Pancreas (tissue), 10 donors: ENCODE results near the gene ADARB1. TPM values are rescaled to one million over a fixed set of nuclear protein-coding genes. Genes with fewer than 3 reads are reported as not detected.
A peak's percentile ranks its signal among the peaks of the same experiment; 100 is the strongest.

ENCODE experiments used
- ATAC-seq, 4 donors: fragments of 200-7000 bp; cut with Tn5 transposase; one replicate each; pipeline versions ENCODE4 v1.8.0 to v1.9.1; 2020; ENCODE audit warnings: mild to moderate bottlenecking in 4 of 4, moderate library complexity in 4 of 4
- DNase-seq, 6 donors: peaks; one replicate each; pipeline ENCODE4 v3.0.0-alpha.2; 2020
- FAIRE-seq: peaks from 2 replicates; lab custom pipeline; 2012; peaks lifted over from hg19 to GRCh38; lab: Jason Lieb, UNC
- H3K27ac ChIP-seq, 4 donors: fragments of 200-600 bp; sonication (generic); 1 replicate in 3 of 4; 2 replicates in 1 of 4; pipeline versions ENCODE4 v1.5.0 to v1.8.0; 2020
- H3K27me3 ChIP-seq, 4 donors: fragments of 200-600 bp; one replicate each; pipeline ENCODE4 v1.8.0; 2021
- H3K36me3 ChIP-seq, 3 donors: fragments of 200-600 bp; sonication (generic) in 1 of 3; one replicate each; pipeline versions ENCODE4 v1.5.0 to v1.8.0; 2020 to 2021
- H3K4me1 ChIP-seq, 3 donors: fragments of 200-600 bp; one replicate each; pipeline ENCODE4 v1.8.0; 2021
- H3K4me3 ChIP-seq, 4 donors: fragments of 200-600 bp; sonication (generic) in 2 of 4; one replicate each; pipeline versions ENCODE4 v1.5.0 to v1.8.0; 2020 to 2021
- H3K9me3 ChIP-seq, 4 donors: fragments of 200-600 bp; one replicate each; pipeline ENCODE4 v1.8.0; 2021
- CTCF ChIP-seq, 4 donors: fragments of 200-600 bp; sonication (generic) in 3 of 4; IDR thresholded peaks; one replicate each; pipeline versions ENCODE4 v1.5.0 to v1.8.0; 2021; ENCODE audit warnings: antibody characterized with exemption in 4 of 4
- WGBS, 2 donors: extraction: QIAGEN DNeasy Blood & Tissue Kit; methylation state at CpG; one replicate each; pipeline ENCODE4 v1.1.7; 2013; 5-methylcytosine and 5-hydroxymethylcytosine counted together
- intact Hi-C, 3 donors: fragments of 100-400 bp; cut with DNase I; formaldehyde crosslinking; loops; one replicate each; pipeline versions ENCODE4 v1.11.1 to v1.14.2; 2022
- polyA plus RNA-seq, 2 donors: library from polyadenylated mRNA; stranded (reverse); fragments of 200-250 nt; gene quantifications; one replicate each; pipeline ENCODE4 v1.2.3, GENCODE V29; 2013
- total RNA-seq, 6 donors: library from RNA; stranded (reverse); fragmentation: NEBNext Ultra II Directional in 4 of 6; extraction: Animal tissue kit (Norgen Biotek cat#: 25700) in 4 of 6; gene quantifications; one replicate each; pipeline versions ENCODE4 v1.2.1 to v1.2.4, GENCODE V29; 2021 to 2023
- donor health status: healthy with polysubstance abuse.
- donor health status: DM: no; HTN: no; CAD: no; lungs with moderate emphysema.
- donor health status: DM: no; HTN: no; CAD: no.
- donor health status: control.
- donor health status: control.
- donor health status: Bipolar disorder and iron deficiency.
- donor health status: DM: yes; HTN: yes; CAD: no.
- donor health status: DM: no; HTN: no; CAD: no.
- donor health status: DM: no; HTN: no; CAD: no.
- donor health status: DM: yes; HTN: yes; CAD: no.

The ADARB1 gene
- total and polyA plus RNA-seq, 8 donors: 5.4 to 10.1 (median 6.3) TPM

DNA sequence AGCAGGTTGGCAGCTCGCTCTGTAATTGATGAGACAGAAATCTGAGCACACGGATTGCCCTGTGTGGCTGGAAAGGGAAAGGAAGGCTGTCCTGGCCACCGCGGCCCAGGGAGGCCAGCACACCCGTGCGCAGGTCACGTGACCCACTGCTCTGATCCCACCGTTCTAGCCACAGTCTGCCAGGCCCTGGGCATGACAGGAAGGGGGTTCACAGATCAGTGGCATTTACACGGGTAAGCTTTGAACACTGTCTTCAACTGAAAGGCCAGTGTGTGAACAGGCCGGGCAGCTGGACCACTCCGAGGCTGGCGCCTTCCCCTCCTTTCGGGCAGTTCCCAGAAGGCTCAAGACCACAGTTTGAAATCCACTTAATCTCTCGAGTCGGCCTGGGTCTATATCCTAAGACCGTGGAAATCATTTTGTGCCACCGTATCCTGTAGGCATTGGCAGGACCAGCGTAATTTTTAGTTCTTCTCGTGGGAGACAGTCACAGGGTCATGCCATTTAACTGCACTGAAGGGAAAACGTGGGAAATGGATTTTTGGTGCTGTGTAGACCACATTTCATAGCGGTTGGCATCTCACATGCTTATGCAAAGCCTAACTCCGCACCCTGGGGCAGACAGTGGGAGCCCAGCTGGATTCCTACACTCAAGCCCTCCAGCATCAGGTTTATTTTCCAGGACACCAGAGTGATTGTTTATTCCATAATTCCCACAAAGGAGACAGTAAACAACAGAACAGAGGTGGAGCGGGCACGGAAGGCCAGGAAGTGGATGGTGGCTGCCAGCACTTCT, 3.1 kb upstream of the ADARB1 start:
- no peak for FAIRE-seq
- Histone ChIP-seq H3K4me3 (no peak overlapping the region), H3K27ac (no peak overlapping the region), H3K36me3 (no peaks in the 10 kb centered on the region), H3K9me3 (no peaks in the 10 kb centered on the region), H3K4me1 (no peaks in the 10 kb centered on the region), H3K27me3 (no peaks in the 10 kb centered on the region)
- WGBS, 2 donors: 86 to 90% methylated on average over 24 of the region's 24 CpGs
- DNase-seq: no peak
- TF ChIP-seq CTCF (IDR thresholded peaks at IDR 0.05): no peak
- no peak for ATAC-seq
- intact Hi-C loops: no loop called here

DNA sequence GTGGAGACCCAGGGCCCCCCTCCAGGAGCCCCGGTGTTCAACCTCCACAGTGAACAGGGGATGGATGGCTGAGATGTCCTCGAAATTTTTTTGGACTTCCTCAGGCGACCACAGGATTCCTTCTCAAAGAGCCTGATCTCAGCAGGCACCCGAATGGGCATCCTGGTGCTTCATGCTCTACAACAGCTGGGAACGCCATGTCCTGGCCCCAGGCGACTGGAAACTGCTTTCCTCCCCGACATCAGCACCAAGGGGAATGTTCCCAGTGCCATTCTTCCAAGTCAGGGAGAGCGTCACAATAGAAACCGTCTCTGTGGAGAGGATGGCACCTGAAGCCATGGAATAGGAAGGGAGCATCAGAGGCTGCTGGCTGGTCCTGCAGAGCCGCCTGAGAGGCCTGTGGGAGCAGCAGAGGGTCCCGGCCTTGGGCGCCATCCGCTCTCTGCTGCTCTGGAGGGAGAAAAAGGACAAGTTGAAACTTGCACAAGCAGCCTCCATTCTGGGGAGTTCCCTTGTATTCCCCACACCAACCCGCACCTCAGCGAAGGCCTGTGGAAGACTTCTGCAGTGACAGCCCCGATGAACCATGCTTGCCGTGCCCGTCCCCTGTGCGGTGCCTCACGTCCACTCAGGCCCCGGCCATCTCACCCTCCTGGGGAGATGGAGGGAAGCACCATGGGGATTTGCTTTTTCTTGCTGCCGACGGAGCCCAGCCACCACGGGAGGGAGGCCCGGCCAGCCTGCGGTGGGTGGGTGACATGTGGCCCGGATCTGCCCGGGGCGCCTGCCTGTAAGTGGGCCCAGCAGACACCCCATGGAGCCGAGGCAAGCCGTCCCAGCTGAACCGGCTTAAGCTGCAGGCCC, 2.3 kb upstream of the ADARB1 start:
- FAIRE-seq: no peak
- 95 to 97% methylated on average over 30 to 32 of the region's 32 CpGs for WGBS, 2 donors
- no peaks in the 10 kb centered on the region for H3K9me3 ChIP-seq
- no peak for ATAC-seq
- TF ChIP-seq CTCF (IDR thresholded peaks at IDR 0.05): no peak
- no peaks in the 10 kb centered on the region for H3K4me1 ChIP-seq
- no peak overlapping the region for H3K4me3 ChIP-seq
- H3K27ac ChIP-seq: no peak overlapping the region
- H3K36me3 ChIP-seq: no peaks in the 10 kb centered on the region
- no peak for DNase-seq
- H3K27me3 ChIP-seq: no peaks in the 10 kb centered on the region
- intact Hi-C loops: no loop called here

DNA sequence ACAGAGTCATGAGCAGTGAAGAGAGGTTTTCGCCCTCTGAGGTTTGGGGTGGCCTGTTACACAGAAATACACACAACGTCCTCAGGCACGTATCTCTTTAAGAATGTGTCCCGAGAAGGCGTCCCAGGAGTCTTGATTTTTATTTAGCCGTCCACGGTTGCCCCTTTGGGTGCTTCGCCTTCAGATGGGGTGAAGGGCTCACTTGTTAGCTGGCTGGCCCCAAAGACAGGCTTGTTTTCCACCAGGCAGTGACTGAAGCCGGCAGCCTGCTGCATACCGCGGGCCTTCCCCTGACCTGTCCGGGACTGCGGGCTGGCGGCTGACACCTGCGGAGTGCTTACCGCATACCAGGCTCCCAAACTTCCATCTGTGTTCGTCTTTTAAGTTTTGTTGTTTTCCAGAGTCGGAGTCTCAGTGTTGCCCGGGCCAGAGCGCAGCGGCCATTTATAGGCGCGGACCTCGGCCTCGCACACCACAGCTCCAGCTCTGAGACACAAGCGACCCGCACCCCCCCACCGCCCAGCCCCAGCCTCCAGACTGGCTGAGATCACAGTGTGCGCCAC, 1.6 kb upstream of the ADARB1 start:
- WGBS, 2 donors: 90 to 92% methylated on average over 29 of the region's 29 CpGs
- Histone ChIP-seq H3K36me3 (no peaks in the 10 kb centered on the region), H3K27ac (no peak overlapping the region), H3K4me3 (no peak overlapping the region), H3K27me3 (no peaks in the 10 kb centered on the region), H3K4me1 (no peaks in the 10 kb centered on the region), H3K9me3 (no peaks in the 10 kb centered on the region)
- intact Hi-C loops: no loop called here
- DNase-seq (no peak), FAIRE-seq (no peak), ATAC-seq (no peak)
- no peak for TF ChIP-seq CTCF (IDR thresholded peaks at IDR 0.05)

- ATAC-seq (peak; percentile 53 to 67 (median 56)), DNase-seq (peak; percentile 34 to 84 (median 64)), FAIRE-seq (no peak)
- intact Hi-C loops: no loop called here
- WGBS, 2 donors: 8 to 9% methylated on average over 22 to 41 of the region's 42 CpGs
- Histone ChIP-seq H3K27ac (peak overlapping the region; percentile 76 to 86 (median 84)), H3K9me3 (no peaks in the 10 kb centered on the region), H3K4me1 (no peaks in the 10 kb centered on the region), H3K36me3 (no peaks in the 10 kb centered on the region), H3K4me3 (peak overlapping the region; percentile 75 to 91 (median 88)), H3K27me3 (no peaks in the 10 kb centered on the region)
- TF ChIP-seq CTCF (IDR thresholded peaks at IDR 0.05): no peak
Measured at GRCh38 chr21:45073301-45074047, 906 bp upstream of the ADARB1 start.
